Tibial artery (tissue), 4 donors: ENCODE data around the gene C19orf53.

Source experiments
- DNase-seq, 2 donors: peaks; one replicate each; pipeline ENCODE4 v3.0.0-alpha.2; 2019
- H3K27ac ChIP-seq, 2 donors: fragments of 200-600 bp; sonication (generic) in 1 of 2; 1 replicate in 1 of 2; 2 replicates in 1 of 2; pipeline ENCODE4 v1.5.1; 2018 to 2019; ENCODE audit warnings: mild to moderate bottlenecking in 1 of 2
- H3K27me3 ChIP-seq, 2 donors: fragments of 200-600 bp; sonication (generic) in 1 of 2; one replicate each; pipeline versions ENCODE4 v1.5.1 to v1.6.0; 2016 to 2019
- H3K36me3 ChIP-seq, 3 donors: fragments of 200-600 bp; sonication (generic) in 2 of 3; one replicate each; pipeline ENCODE4 v1.5.1; 2016 to 2019; ENCODE audit warnings: mild to moderate bottlenecking in 2 of 3
- H3K4me1 ChIP-seq, 4 donors: fragments of 200-600 bp; sonication (generic) in 2 of 4; 1 replicate in 3 of 4; 2 replicates in 1 of 4; pipeline ENCODE4 v1.5.1; 2016 to 2019
- H3K4me3 ChIP-seq, 2 donors: fragments of 200-600 bp; sonication (generic) in 1 of 2; 1 replicate in 1 of 2; 2 replicates in 1 of 2; pipeline ENCODE4 v1.5.1; 2018 to 2019; ENCODE audit warnings: mild to moderate bottlenecking in 2 of 2
- H3K9me3 ChIP-seq, 3 donors: fragments of 200-600 bp; sonication (generic) in 1 of 3; one replicate each; pipeline ENCODE4 v1.5.1; 2016 to 2019
- CTCF ChIP-seq, 2 experiments: fragments of 200-600 bp in 1 of 2; fragments of 450-650 bp in 1 of 2; IDR thresholded peaks; one replicate each; pipeline ENCODE4 v1.5.1; 2017 to 2019; ENCODE audit warnings: antibody characterized with exemption in 2 of 2, mild to moderate bottlenecking in 1 of 2, moderate library complexity in 1 of 2
- intact Hi-C: fragments of 100-400 bp; cut with DNase I; formaldehyde crosslinking; loops from one replicate; pipeline ENCODE4 v1.15.0; 2023; ENCODE audit warnings: low total_unique reads

C19orf53 gene

GRCh38 chr19:13764101-13764807 is 10.0 kb upstream of the C19orf53 start, which contains the start of gene MRI1:
MRI1 (plus strand) TSS chr19:13764522; CDS start chr19:13764589, 67 bp downstream.
- no peaks in the 10 kb centered on the region for H3K27me3 ChIP-seq
- peak within 1 kb of the TSS; percentile 83 to 84 for H3K27ac ChIP-seq
- DNase-seq = peak; percentile 74 to 90
- no peak for TF ChIP-seq CTCF (IDR thresholded peaks at IDR 0.05)
- H3K9me3 ChIP-seq = no peaks in the 10 kb centered on the region
- H3K4me1 ChIP-seq = peaks cover 0 to 23% (median 16%) of the 10 kb centered on the region in 4 donors
- intact Hi-C loops = no loop called here
- peaks cover 45 to 62% (median 57%) of the 10 kb centered on the region in 3 donors for H3K36me3 ChIP-seq
- peak within 1 kb of the TSS; percentile 66 to 89 for H3K4me3 ChIP-seq

- H3K27ac ChIP-seq = peak overlapping the region; percentile 83 to 84
- intact Hi-C loops = no loop called here
- peaks cover 45 to 62% (median 57%) of the 10 kb centered on the region in 3 donors for H3K36me3 ChIP-seq
Measured at GRCh38 chr19:13764821-13765394, 9.3 kb upstream of the C19orf53 start.

GRCh38 chr19:13765395-13766094 is 8.7 kb upstream of the C19orf53 start:
- peak overlapping the region; percentile 83 to 84 for H3K27ac ChIP-seq
- intact Hi-C loops = no loop called here
- peaks cover 0 to 23% (median 16%) of the 10 kb centered on the region in 4 donors for H3K4me1 ChIP-seq
- DNase-seq = no peak
- H3K9me3 ChIP-seq = no peaks in the 10 kb centered on the region
- peak overlapping the region; percentile 66 to 89 for H3K4me3 ChIP-seq
- no peaks in the 10 kb centered on the region for H3K27me3 ChIP-seq
- no peak for TF ChIP-seq CTCF (IDR thresholded peaks at IDR 0.05)
- peaks cover 40 to 62% (median 57%) of the 10 kb centered on the region in 3 donors for H3K36me3 ChIP-seq

More at GRCh38 chr19:13764821-13765394, 9.3 kb upstream of the C19orf53 start:
- no peak for DNase-seq
- no peaks in the 10 kb centered on the region for H3K27me3 ChIP-seq
- H3K9me3 ChIP-seq = no peaks in the 10 kb centered on the region
- no peak for TF ChIP-seq CTCF (IDR thresholded peaks at IDR 0.05)
- H3K4me1 ChIP-seq = peaks cover 0 to 23% (median 16%) of the 10 kb centered on the region in 4 donors
- peak overlapping the region; percentile 66 to 89 for H3K4me3 ChIP-seq

GRCh38 chr19:13766095-13766481 is 8.2 kb upstream of the C19orf53 start:
- Histone ChIP-seq H3K4me3 (no peak overlapping the region), H3K27ac (peak overlapping the region; percentile 83 to 84), H3K36me3 (peaks cover 38 to 62% (median 57%) of the 10 kb centered on the region in 3 donors), H3K4me1 (peaks cover 0 to 23% (median 16%) of the 10 kb centered on the region in 4 donors), H3K9me3 (no peaks in the 10 kb centered on the region), H3K27me3 (no peaks in the 10 kb centered on the region)
- DNase-seq = no peak
- intact Hi-C loops = no loop called here
- TF ChIP-seq CTCF (IDR thresholded peaks at IDR 0.05) = no peak

GRCh38 chr19:13768510-13768909 is 5.7 kb upstream of the C19orf53 start:
- no peak for TF ChIP-seq CTCF (IDR thresholded peaks at IDR 0.05)
- no peak overlapping the region for H3K4me3 ChIP-seq
- H3K4me1 ChIP-seq = peaks cover 0 to 28% (median 22%) of the 10 kb centered on the region in 4 donors
- peaks cover 30 to 52% (median 44%) of the 10 kb centered on the region in 3 donors for H3K36me3 ChIP-seq
- intact Hi-C loops = no loop called here
- no peak overlapping the region for H3K27ac ChIP-seq
- H3K9me3 ChIP-seq = no peaks in the 10 kb centered on the region
- no peak for DNase-seq
- no peaks in the 10 kb centered on the region for H3K27me3 ChIP-seq
